Activated T-helper 1 cell treated with anti-CD3 and anti-CD28 coated beads, Interleukin-2, amount 50 U/mL, for 16 hours (primary cell): ENCODE data around the gene ARL5C.
"Not testable (repeated sequence)": the region's sequence is repeated elsewhere in the genome, so short reads cannot be mapped to it uniquely, and the experiment has no call there.

Experiments used
- DNase-seq, 2 donors: peaks; one replicate each; pipeline ENCODE4 v3.0.0-alpha.2; 2020; ENCODE audit warnings: low read depth in 1 of 2, low spot score in 1 of 2

The ARL5C gene

GRCh38 chr17:39168503-39168902 is 2.5 kb upstream of the ARL5C start:
- DNase-seq, result not testable (repeated sequence)

- no peak for DNase-seq
These were observed 1.5 kb upstream of the ARL5C start for GRCh38 chr17:39167476-39167875.

GRCh38 chr17:39166437-39167335 is 725 bp upstream of the ARL5C start:
- DNase-seq, result no peak

GRCh38 chr17:39165178-39165840 is 652 bp downstream of the ARL5C start:
- DNase-seq, result no peak

GRCh38 chr17:39164675-39165143 is 1.3 kb downstream of the ARL5C start:
- DNase-seq, result peak; percentile 46 to 55

- no peak for DNase-seq
These were observed 4.0 kb downstream of the ARL5C start for GRCh38 chr17:39161962-39162361.

GRCh38 chr17:39158623-39159022 is 7.3 kb downstream of the ARL5C start:
- DNase-seq, result no peak

GRCh38 chr17:39156491-39156890 is 9.5 kb downstream of the ARL5C start:
- no peak for DNase-seq

- DNase-seq, result no peak
These were observed 10.3 kb downstream of the ARL5C start for GRCh38 chr17:39155654-39156053.

- peak; percentile 91 to 98 for DNase-seq
These were observed 12.3 kb downstream of the ARL5C start for GRCh38 chr17:39153599-39154051.

GRCh38 chr17:39151943-39152818 is 13.8 kb downstream of the ARL5C start:
- DNase-seq, result no peak

- DNase-seq, result no peak
These were observed 14.6 kb downstream of the ARL5C start, which contains the start of gene PLXDC1 for GRCh38 chr17:39151150-39151942. TSS of gene PLXDC1 (minus strand) at chr17:39151637. CDS start at chr17:39151437, 200 bp downstream.

- no peak for DNase-seq
These were observed 15.2 kb downstream of the ARL5C start for GRCh38 chr17:39150795-39151149.

- no peak for DNase-seq
These were observed 15.8 kb downstream of the ARL5C start for GRCh38 chr17:39150104-39150634.

GRCh38 chr17:39147221-39148185 is 18.5 kb downstream of the ARL5C start:
- no peak for DNase-seq

GRCh38 chr17:39146273-39146672 is 19.7 kb downstream of the ARL5C start:
- DNase-seq, result no peak

GRCh38 chr17:39145143-39145542 is 20.8 kb downstream of the ARL5C start:
- DNase-seq, result no peak

GRCh38 chr17:39144416-39144840 is 21.5 kb downstream of the ARL5C start:
- no peak for DNase-seq

- no peak for DNase-seq
These were observed 22.3 kb downstream of the ARL5C start for GRCh38 chr17:39143552-39144093.
